ENCODE measurements around the gene RBM4B.

DNA sequence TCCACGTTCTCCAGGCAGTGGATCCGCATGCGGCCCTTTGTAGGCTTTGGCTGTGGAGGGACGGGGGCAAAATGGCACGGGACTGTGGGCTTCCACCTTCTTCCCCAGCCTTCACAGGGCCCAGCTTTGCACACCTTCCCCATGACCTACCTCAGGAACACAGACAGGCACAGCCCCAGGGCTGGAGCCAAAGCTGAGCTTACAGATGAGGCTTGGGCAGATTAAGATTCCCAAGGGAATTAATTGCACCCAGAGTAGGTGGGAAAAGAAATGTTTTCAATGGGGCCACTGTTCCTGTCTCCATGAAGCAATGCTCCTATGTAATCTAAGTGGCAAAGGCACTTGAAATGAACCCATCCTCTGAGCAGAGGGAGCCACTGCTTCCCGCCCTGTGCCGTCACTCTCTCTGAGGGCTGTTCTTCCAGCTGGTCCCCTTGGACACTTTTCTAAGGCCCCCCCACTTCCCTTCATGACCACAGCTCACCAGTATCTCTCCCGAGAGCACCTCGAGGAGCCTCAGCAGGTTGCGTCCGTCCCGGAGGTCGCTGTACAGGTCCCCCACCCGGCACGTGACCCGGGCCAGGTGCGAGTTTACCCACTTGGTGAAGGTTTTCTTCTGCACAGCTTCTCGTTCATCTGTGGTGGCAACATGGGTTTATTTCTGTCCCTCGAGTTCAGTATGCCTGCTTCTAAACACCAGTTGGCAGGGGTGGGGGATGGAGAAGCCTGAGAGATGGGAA lies 37.8 kb upstream of the RBM4B start:
- TF ChIP-seq POLR2A (IDR thresholded peaks at IDR 0.05) (no peak), CTCF (IDR thresholded peaks at IDR 0.05) (no peak)
